DMS153 treated with DMSO at 0.1 percent for 48 hours (cell line): ENCODE measurements around the gene TUFM.
"Not testable (repeated sequence)": the region's sequence is repeated elsewhere in the genome, so short reads cannot be mapped to it uniquely, and the experiment has no call there.

ENCODE experiments used
- DNase-seq: peaks from one replicate; lab custom pipeline; 2025; ENCODE audit not compliant: unreplicated experiment; lab: John Stamatoyannopoulos, UW

Gene TUFM

GRCh38 chr16:28875134-28876018 is 29.2 kb upstream of the TUFM start:
- no peak for DNase-seq

GRCh38 chr16:28874406-28874805 is 28.3 kb upstream of the TUFM start:
- DNase-seq: no peak

GRCh38 chr16:28873543-28874201 is 27.5 kb upstream of the TUFM start:
- no peak for DNase-seq

- no peak for DNase-seq
Observed at GRCh38 chr16:28872952-28873351, 26.8 kb upstream of the TUFM start.

GRCh38 chr16:28869201-28869600 is 23.1 kb upstream of the TUFM start:
- DNase-seq: no peak

GRCh38 chr16:28867646-28868045 is 21.5 kb upstream of the TUFM start:
- DNase-seq: not testable (repeated sequence)

- DNase-seq: no peak
Observed at GRCh38 chr16:28867241-28867640, 21.1 kb upstream of the TUFM start.

GRCh38 chr16:28866454-28866804 is 20.3 kb upstream of the TUFM start:
- DNase-seq: no peak

GRCh38 chr16:28865722-28866453 is 19.7 kb upstream of the TUFM start:
- DNase-seq: no peak

GRCh38 chr16:28865001-28865688 is 19.0 kb upstream of the TUFM start:
- no peak for DNase-seq

GRCh38 chr16:28863929-28864793 is 18.0 kb upstream of the TUFM start:
- no peak for DNase-seq

GRCh38 chr16:28859326-28859725 is 13.2 kb upstream of the TUFM start:
- no peak for DNase-seq

- DNase-seq: no peak
Observed at GRCh38 chr16:28858421-28858820, 12.3 kb upstream of the TUFM start.

- no peak for DNase-seq
Observed at GRCh38 chr16:28846933-28847273, 755 bp upstream of the TUFM start.

GRCh38 chr16:28845761-28846079 is 428 bp downstream of the TUFM start:
- no peak for DNase-seq

GRCh38 chr16:28845293-28845692 is 855 bp downstream of the TUFM start:
- no peak for DNase-seq

- no peak for DNase-seq
Observed at GRCh38 chr16:28844226-28844885, 1.8 kb downstream of the TUFM start.

- no peak for DNase-seq
Observed at GRCh38 chr16:28843766-28844165, 2.4 kb downstream of the TUFM start.

- no peak for DNase-seq
Observed at GRCh38 chr16:28842696-28843095, 3.5 kb downstream of the TUFM start.

- DNase-seq: no peak
Observed at GRCh38 chr16:28839899-28840298, 6.2 kb downstream of the TUFM start.
